GM23338 (cell line): ENCODE results near the gene GBF1. TPM values are rescaled to one million over a fixed set of nuclear protein-coding genes. Genes with fewer than 3 reads are reported as not detected.

Experiments
- ATAC-seq: fragments of 200-7000 bp; cut with Tn5 transposase; 3 replicates; pipeline ENCODE4 v1.9.1; 2020
- DNase-seq: peaks from one replicate; pipeline ENCODE4 v3.0.0-alpha.2; 2015; ENCODE audit warnings: low spot score
- H2AFZ ChIP-seq: fragments of 200-600 bp; sonication (generic); 2 replicates; pipeline ENCODE4 v1.8.0; 2016; ENCODE audit warnings: antibody characterized with exemption, mild to moderate bottlenecking, moderate library complexity
- H3F3A ChIP-seq: fragments of 200-600 bp; sonication (generic); replicated peaks from 2 replicates; pipeline ENCODE4 v1.8.0; 2017; ENCODE audit warnings: antibody characterized with exemption, mixed run types, low read depth
- H3K27ac ChIP-seq: fragments of 200-600 bp; sonication (generic); 2 replicates; pipeline ENCODE4 v1.6.1; 2016; ENCODE audit warnings: low read depth
- H3K27me3 ChIP-seq: fragments of 200-600 bp; sonication (generic); 2 replicates; pipeline ENCODE4 v1.8.0; 2016; ENCODE audit warnings: mild to moderate bottlenecking, mixed run types, moderate library complexity; ENCODE audit not compliant: insufficient read depth
- H3K36me3 ChIP-seq: fragments of 200-600 bp; sonication (generic); 2 replicates; pipeline ENCODE4 v1.8.0; 2016; ENCODE audit warnings: mild to moderate bottlenecking; ENCODE audit not compliant: insufficient read depth
- H3K4me1 ChIP-seq: fragments of 200-600 bp; sonication (generic); 2 replicates; pipeline ENCODE4 v1.8.0; 2016; ENCODE audit warnings: mild to moderate bottlenecking, moderate library complexity; ENCODE audit not compliant: insufficient read depth
- H3K4me2 ChIP-seq: fragments of 200-600 bp; sonication (generic); 2 replicates; pipeline ENCODE4 v1.7.1; 2017; ENCODE audit warnings: mixed run types
- H3K4me3 ChIP-seq: fragments of 200-600 bp; sonication (generic); 2 replicates; pipeline ENCODE4 v1.6.1; 2016; ENCODE audit warnings: mixed run types
- H3K79me2 ChIP-seq: fragments of 200-600 bp; sonication (generic); replicated peaks from 2 replicates; pipeline ENCODE4 v1.8.0; 2017; ENCODE audit warnings: mild to moderate bottlenecking; ENCODE audit not compliant: insufficient read depth
- H3K9me2 ChIP-seq: fragments of 200-600 bp; sonication (generic); 2 replicates; pipeline ENCODE4 v1.8.0; 2017; ENCODE audit not compliant: insufficient read depth
- H4K20me1 ChIP-seq: fragments of 200-600 bp; sonication (generic); replicated peaks from 2 replicates; pipeline ENCODE4 v1.8.0; 2017; ENCODE audit warnings: mild to moderate bottlenecking; ENCODE audit not compliant: insufficient read depth
- H3K27ac Mint-ChIP-seq: 2 replicates; pipeline ENCODE4 v1.8.0; 2020; ENCODE audit warnings: inconsistent platforms, mild to moderate bottlenecking, moderate library complexity, mixed read lengths
- H3K27me3 Mint-ChIP-seq: 3 replicates; pipeline ENCODE4 v1.8.0; 2022; ENCODE audit warnings: low read depth, mild to moderate bottlenecking, moderate library complexity, mixed read lengths, inconsistent platforms; ENCODE audit not compliant: insufficient read depth, poor library complexity
- H3K36me3 Mint-ChIP-seq: 3 replicates; pipeline ENCODE4 v1.8.0; 2021; ENCODE audit warnings: low read depth, mild to moderate bottlenecking, inconsistent platforms, moderate library complexity, mixed read lengths
- H3K4me1 Mint-ChIP-seq: 3 replicates; pipeline ENCODE4 v1.8.0; 2020; ENCODE audit warnings: mild to moderate bottlenecking, inconsistent platforms, mixed read lengths
- H3K4me3 Mint-ChIP-seq: 3 replicates; pipeline ENCODE4 v1.8.0; 2021; ENCODE audit warnings: moderate library complexity, mild to moderate bottlenecking, inconsistent platforms, mixed read lengths
- H3K9me3 Mint-ChIP-seq: 3 replicates; pipeline ENCODE4 v1.8.0; 2020; ENCODE audit warnings: moderate library complexity, mild to moderate bottlenecking, inconsistent platforms, mixed read lengths
- EZH2 ChIP-seq: fragments of 200-600 bp; sonication (generic); IDR thresholded peaks from one replicate; pipeline ENCODE4 v1.8.0; 2017; ENCODE audit warnings: antibody characterized with exemption, mild to moderate bottlenecking, low read depth; ENCODE audit not compliant: unreplicated experiment
- JUNB ChIP-seq: IDR thresholded peaks from one replicate; pipeline ENCODE4 v1.6.1; 2016; ENCODE audit warnings: antibody characterized with exemption; ENCODE audit not compliant: unreplicated experiment
- POLR2AphosphoS5 ChIP-seq: IDR thresholded peaks from 2 replicates; pipeline ENCODE4 v1.6.1; 2016; ENCODE audit warnings: antibody characterized with exemption, low read depth
- STAT1 ChIP-seq: IDR thresholded peaks from one replicate; pipeline ENCODE4 v1.6.1; 2016; ENCODE audit warnings: antibody characterized with exemption; ENCODE audit not compliant: unreplicated experiment
- polyA plus RNA-seq: library from polyadenylated mRNA; unstranded; fragments of >200 nt; fragmentation: Nextera tagmentation; extraction: Ambion mirVana; gene quantifications from 2 replicates; pipeline ENCODE4 v1.2.1, GENCODE V29; 2016
- total RNA-seq: library from RNA; depleted of rRNA; stranded (reverse); fragments of >200 nt; shearing (Covaris generic); gene quantifications from 2 replicates; pipeline ENCODE4 v1.2.3, GENCODE V29; 2014
- TF ChIP-seq, protein P1 (sequence below): IDR thresholded peaks from 2 replicates; pipeline ENCODE4 v1.6.1; 2016; ENCODE audit warnings: antibody characterized with exemption
- TF ChIP-seq, protein P2 (sequence below): IDR thresholded peaks from one replicate; pipeline ENCODE4 v1.6.1; 2018; ENCODE audit warnings: antibody characterized with exemption; ENCODE audit not compliant: unreplicated experiment

Gene GBF1
- total and polyA plus RNA-seq, 2 experiments from 2014 or later, result 6.5 to 27.2 TPM

DNA sequence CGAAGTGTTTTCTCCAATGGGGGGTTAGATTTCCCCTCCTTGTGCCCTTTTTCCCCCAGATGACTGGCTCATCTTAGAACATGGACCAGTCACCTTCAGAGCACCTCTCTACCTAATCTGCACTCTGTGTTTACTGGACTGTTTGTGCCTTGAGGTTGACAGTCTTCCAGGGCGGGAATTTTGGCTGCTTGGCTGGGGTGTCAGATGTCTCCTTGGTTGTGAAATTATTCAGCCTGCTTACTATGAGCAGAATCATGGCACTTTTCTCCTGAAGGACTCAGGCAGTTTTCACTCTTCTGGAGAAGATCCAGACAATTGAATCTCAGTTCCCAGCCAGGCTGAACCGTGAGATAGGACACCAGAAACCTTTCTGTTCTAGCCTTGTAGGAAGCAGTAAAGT is 89.9 kb downstream of the GBF1 start:
- no peaks in the 10 kb centered on the region for H3K4me1 ChIP-seq
- H2AFZ ChIP-seq, result no peak overlapping the region
- no peak for DNase-seq
- H3K27ac Mint-ChIP-seq, result no peak overlapping the region
- no peaks in the 10 kb centered on the region; the same call in 2 of the 3 replicates for H3K9me3 Mint-ChIP-seq
- TF ChIP-seq POLR2AphosphoS5, result no peak
- TF ChIP-seq, protein P1, sequence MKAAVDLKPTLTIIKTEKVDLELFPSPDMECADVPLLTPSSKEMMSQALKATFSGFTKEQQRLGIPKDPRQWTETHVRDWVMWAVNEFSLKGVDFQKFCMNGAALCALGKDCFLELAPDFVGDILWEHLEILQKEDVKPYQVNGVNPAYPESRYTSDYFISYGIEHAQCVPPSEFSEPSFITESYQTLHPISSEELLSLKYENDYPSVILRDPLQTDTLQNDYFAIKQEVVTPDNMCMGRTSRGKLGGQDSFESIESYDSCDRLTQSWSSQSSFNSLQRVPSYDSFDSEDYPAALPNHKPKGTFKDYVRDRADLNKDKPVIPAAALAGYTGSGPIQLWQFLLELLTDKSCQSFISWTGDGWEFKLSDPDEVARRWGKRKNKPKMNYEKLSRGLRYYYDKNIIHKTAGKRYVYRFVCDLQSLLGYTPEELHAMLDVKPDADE, result no peak
- H3K27me3 ChIP-seq, result peaks cover 24% of the 10 kb centered on the region
- no peak overlapping the region for H3K4me3 ChIP-seq
- no peaks in the 10 kb centered on the region for H3F3A ChIP-seq
- H4K20me1 ChIP-seq, result peaks cover 26% of the 10 kb centered on the region
- no peaks in the 10 kb centered on the region for H3K4me1 Mint-ChIP-seq
- no peaks in the 10 kb centered on the region for H3K9me2 ChIP-seq
- no peak for ATAC-seq
- H3K27ac ChIP-seq, result no peak overlapping the region
- no peaks in the 10 kb centered on the region for H3K36me3 ChIP-seq
- H3K27me3 Mint-ChIP-seq, result peaks cover 15% of the 10 kb centered on the region
- no peaks in the 10 kb centered on the region for H3K79me2 ChIP-seq
- no peak overlapping the region for H3K4me3 Mint-ChIP-seq
- no peaks in the 10 kb centered on the region for H3K36me3 Mint-ChIP-seq
- H3K4me2 ChIP-seq, result no peak overlapping the region

DNA sequence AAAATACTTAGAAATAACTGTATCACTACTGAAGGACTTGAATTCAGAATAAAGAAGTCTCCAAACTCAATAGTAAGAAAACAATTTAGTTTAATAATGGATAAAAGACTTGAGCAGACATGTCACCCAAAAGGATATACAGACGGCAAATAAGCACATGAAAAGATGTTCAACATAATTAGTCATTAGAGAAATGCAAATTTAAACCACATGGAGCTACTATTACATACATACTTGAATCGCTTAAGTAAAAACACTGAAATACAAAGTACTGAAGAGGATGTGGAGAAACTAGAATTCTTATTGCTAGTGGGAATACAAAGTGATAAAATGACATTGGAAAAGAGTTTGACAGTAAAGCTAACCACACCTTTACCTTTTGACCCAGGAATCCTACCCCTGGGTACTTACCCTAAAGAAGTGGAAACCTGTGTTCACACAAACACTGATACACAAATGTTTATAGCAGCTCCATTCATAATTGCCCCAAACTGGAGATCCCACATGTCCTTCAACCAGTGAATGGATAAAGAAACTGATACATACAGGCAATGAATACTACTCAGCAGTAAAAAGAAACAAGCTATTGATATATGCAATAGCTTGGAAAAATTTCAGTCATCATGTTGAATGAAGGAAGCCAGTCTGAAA is 95.8 kb downstream of the GBF1 start:
- Mint-ChIP-seq H3K9me3 (no peaks in the 10 kb centered on the region), H3K27ac (no peak overlapping the region), H3K27me3 (peaks cover 62% of the 10 kb centered on the region), H3K4me1 (peaks cover 15% of the 10 kb centered on the region), H3K4me3 (no peak overlapping the region), H3K36me3 (peaks cover 12% of the 10 kb centered on the region; the same call in 2 of the 3 replicates)
- Histone ChIP-seq H3K27ac (no peak overlapping the region), H3K4me2 (no peak overlapping the region), H4K20me1 (peaks cover 58% of the 10 kb centered on the region), H3K79me2 (no peaks in the 10 kb centered on the region), H3K27me3 (peaks cover 73% of the 10 kb centered on the region), H2AFZ (no peak overlapping the region), H3K4me1 (peaks cover 8% of the 10 kb centered on the region), H3K4me3 (no peak overlapping the region), H3K9me2 (no peaks in the 10 kb centered on the region), H3K36me3 (no peaks in the 10 kb centered on the region), H3F3A (no peaks in the 10 kb centered on the region; the same call in 1 of the 2 replicates)
- ATAC-seq (no peak), DNase-seq (no peak)
- no peak for TF ChIP-seq EZH2
- no peak for TF ChIP-seq STAT1
- TF ChIP-seq, protein P2, sequence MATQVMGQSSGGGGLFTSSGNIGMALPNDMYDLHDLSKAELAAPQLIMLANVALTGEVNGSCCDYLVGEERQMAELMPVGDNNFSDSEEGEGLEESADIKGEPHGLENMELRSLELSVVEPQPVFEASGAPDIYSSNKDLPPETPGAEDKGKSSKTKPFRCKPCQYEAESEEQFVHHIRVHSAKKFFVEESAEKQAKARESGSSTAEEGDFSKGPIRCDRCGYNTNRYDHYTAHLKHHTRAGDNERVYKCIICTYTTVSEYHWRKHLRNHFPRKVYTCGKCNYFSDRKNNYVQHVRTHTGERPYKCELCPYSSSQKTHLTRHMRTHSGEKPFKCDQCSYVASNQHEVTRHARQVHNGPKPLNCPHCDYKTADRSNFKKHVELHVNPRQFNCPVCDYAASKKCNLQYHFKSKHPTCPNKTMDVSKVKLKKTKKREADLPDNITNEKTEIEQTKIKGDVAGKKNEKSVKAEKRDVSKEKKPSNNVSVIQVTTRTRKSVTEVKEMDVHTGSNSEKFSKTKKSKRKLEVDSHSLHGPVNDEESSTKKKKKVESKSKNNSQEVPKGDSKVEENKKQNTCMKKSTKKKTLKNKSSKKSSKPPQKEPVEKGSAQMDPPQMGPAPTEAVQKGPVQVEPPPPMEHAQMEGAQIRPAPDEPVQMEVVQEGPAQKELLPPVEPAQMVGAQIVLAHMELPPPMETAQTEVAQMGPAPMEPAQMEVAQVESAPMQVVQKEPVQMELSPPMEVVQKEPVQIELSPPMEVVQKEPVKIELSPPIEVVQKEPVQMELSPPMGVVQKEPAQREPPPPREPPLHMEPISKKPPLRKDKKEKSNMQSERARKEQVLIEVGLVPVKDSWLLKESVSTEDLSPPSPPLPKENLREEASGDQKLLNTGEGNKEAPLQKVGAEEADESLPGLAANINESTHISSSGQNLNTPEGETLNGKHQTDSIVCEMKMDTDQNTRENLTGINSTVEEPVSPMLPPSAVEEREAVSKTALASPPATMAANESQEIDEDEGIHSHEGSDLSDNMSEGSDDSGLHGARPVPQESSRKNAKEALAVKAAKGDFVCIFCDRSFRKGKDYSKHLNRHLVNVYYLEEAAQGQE, result no peak
- no peak for TF ChIP-seq POLR2AphosphoS5
- TF ChIP-seq JUNB, result no peak
